NCI-H1694 treated with DMSO at 0.1 percent for 48 hours (cell line): Measurements from ENCODE around the gene UNK.
A peak's percentile ranks its signal among the peaks of the same experiment; 100 is the strongest.

ENCODE experiments used
- DNase-seq: peaks from one replicate; lab custom pipeline; 2025; lab: John Stamatoyannopoulos, UW

The UNK gene, protein sequence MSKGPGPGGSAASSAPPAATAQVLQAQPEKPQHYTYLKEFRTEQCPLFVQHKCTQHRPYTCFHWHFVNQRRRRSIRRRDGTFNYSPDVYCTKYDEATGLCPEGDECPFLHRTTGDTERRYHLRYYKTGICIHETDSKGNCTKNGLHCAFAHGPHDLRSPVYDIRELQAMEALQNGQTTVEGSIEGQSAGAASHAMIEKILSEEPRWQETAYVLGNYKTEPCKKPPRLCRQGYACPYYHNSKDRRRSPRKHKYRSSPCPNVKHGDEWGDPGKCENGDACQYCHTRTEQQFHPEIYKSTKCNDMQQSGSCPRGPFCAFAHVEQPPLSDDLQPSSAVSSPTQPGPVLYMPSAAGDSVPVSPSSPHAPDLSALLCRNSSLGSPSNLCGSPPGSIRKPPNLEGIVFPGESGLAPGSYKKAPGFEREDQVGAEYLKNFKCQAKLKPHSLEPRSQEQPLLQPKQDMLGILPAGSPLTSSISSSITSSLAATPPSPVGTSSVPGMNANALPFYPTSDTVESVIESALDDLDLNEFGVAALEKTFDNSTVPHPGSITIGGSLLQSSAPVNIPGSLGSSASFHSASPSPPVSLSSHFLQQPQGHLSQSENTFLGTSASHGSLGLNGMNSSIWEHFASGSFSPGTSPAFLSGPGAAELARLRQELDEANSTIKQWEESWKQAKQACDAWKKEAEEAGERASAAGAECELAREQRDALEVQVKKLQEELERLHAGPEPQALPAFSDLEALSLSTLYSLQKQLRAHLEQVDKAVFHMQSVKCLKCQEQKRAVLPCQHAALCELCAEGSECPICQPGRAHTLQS

DNA sequence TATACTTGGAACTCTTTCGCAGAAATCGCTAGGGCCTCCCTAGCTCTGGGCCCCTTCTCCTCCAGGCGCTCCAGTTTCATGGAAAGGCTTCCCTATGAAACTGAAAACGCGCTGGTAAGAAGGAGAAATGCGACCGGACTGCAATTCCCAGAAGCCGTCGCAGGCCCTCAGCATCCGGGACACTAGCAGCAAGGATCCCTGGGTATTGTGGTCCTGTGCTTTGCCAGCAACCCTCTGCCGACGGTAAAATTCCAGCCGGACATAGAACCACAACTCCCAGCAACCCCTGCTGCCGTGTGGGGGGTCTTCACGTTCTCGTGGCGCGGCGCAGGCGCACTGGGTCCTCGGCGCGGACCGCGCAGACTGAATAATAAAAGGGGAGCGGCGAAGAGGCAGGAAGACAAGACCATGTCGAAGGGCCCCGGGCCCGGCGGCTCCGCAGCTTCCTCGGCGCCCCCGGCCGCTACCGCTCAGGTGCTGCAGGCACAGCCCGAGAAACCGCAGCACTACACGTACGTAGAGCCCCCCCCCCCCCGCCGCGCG lies at the start of gene UNK:
UNK (plus strand) TSS at position 334 of the 543 bp plus-strand sequence; CDS start at position 409, 75 bp downstream.
- peak; percentile 98 for DNase-seq

DNA sequence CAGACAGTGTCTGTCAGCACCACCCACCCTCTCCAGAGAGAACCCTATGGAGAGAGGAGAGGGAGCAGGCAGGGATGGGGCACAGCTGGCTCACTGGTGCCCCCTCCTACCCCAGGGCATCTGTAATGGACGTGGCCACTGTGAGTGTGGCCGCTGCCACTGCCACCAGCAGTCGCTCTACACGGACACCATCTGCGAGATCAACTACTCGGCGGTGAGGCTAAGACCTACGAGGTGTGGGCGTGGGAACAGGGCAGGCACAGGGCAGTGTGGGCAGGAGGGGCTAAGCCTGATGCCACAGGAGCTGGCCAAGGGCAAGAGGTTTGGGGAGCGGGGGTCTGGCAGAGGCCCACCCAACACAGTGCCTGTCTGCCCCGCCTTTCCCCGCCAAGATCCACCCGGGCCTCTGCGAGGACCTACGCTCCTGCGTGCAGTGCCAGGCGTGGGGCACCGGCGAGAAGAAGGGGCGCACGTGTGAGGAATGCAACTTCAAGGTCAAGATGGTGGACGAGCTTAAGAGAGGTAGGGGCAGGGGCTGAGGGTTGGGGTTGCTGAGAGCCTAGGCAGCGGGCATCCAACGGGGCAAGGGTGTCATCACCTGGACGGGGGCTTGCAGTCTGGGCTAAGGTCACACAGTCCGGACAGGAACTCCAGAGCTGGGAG lies 48.3 kb upstream of the UNK start:
- no peak for DNase-seq

DNA sequence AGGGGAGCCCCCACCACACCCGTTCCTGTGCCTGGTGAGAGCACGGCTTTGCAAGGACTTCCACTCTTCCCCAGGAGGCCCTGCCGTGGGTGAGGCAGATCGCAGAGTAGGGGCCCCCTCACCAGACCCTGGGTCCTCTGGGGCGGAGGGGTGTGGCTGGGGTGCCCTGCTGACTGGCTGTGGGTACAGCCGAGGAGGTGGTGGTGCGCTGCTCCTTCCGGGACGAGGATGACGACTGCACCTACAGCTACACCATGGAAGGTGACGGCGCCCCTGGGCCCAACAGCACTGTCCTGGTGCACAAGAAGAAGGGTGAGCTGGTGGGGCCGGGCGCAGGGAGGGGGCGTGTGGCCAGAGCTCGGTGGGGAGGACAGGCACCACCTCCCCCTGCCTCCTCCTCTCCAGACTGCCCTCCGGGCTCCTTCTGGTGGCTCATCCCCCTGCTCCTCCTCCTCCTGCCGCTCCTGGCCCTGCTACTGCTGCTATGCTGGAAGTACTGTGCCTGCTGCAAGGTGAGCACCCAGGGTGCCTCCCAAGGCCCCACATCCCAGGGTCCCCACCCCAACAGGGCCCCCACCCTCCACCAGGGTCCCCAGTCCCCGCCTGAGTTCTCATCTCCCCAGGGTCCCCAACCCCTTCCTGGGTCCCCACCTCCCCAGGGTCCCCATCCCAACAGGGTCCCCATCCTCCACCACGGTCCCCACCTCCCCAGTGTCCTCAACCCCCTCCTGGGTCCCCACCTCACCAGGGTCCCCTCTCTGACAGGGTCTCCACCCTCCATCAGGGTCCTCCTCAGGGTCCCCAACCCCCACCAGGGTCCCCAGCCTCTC lies 47.3 kb upstream of the UNK start:
- DNase-seq, result no peak

DNA sequence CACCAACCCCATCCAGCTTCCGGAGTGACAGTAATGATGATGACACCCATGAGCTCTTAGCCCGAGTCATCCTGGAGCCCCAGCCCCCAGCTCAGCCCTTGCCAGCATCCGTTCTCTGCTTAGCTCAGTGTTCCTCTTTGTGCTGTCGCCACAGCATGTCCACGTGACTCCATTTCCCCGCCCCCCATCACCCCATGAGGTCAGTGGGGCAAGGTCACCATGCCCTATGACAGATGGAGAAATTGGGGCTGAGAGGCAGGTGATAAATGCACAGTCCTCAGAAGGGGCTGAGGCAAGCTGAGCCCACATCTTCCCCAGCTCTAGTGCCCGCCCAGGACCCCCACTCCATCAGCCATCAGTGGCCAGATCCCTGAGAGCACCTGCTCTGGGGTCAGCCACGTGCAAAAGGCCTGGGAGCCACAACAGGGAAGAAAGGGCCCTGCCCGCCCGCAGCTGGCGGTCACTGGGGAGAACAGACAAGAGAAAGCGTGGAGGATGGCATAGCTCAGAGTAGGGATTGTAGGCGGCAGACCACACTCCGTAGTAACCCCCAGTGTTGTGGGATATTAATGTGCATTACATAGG lies 46.3 kb upstream of the UNK start:
- no peak for DNase-seq

DNA sequence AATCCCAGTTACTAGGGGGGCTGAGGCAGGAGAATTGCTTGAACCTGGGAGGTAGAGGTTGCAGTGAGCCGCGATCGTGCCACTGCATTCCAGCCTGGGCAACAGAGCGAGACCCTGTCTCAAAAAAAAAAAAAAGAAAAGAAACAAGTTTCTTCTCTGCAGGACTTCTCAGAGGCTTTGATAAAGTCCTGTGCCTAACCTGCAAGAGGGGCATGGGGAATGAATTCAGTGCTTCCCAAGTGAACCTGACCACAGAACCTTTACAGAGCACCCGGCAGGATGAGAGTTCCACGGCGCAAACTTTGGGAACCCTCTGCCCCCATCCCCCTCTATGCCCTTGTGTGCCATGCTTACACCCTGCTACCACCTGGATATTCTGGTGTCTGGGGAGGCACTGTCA lies 45.4 kb upstream of the UNK start:
- DNase-seq, result no peak

DNA sequence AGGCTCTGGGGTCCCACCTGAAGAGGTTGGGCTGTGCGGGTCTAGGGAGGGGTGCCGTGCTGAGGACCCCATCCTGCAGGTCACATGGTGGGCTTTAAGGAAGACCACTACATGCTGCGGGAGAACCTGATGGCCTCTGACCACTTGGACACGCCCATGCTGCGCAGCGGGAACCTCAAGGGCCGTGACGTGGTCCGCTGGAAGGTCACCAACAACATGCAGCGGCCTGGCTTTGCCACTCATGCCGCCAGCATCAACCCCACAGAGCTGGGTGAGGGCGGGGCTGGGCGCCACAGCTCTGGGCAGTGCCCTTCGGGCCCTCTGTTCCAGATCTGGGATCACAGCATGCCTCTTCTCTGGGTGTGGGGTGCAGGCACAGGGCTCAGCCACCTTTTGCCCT lies 44.8 kb upstream of the UNK start:
- no peak for DNase-seq

DNA sequence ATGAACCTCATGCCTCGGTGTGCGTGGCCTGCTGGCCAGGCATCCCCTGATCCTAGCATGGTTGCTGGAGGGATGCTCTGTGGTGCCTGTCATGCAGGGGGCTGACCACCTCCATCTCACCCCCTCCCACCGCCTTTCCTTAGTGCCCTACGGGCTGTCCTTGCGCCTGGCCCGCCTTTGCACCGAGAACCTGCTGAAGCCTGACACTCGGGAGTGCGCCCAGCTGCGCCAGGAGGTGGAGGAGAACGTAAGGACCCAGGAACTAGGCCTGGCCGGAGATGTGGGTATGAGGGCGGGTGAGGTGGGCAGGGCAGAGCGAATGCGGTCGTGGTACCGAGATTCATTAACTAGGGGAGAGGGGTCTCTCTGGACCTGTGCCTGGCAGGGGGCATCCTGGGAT lies 44.4 kb upstream of the UNK start:
- DNase-seq, result no peak

DNA sequence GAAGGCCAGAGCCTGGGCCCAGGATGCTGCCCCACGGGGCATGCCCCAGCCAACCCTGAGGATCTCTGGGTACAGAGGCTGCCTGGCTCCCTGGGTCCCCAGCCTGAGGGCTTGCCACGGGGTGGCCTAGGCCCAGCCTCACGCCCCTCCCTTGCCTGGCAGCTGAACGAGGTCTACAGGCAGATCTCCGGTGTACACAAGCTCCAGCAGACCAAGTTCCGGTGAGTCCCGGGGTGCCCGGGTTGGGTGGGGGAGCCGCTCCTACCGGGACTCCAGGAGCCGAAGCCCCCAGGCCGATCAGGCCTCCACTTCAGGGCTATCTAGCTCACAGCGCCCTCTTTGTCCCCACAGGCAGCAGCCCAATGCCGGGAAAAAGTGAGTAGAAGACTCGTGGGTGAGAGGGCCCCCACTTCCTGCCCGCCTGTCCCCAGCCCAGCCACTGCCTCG lies 44.0 kb upstream of the UNK start:
- DNase-seq, result no peak

DNA sequence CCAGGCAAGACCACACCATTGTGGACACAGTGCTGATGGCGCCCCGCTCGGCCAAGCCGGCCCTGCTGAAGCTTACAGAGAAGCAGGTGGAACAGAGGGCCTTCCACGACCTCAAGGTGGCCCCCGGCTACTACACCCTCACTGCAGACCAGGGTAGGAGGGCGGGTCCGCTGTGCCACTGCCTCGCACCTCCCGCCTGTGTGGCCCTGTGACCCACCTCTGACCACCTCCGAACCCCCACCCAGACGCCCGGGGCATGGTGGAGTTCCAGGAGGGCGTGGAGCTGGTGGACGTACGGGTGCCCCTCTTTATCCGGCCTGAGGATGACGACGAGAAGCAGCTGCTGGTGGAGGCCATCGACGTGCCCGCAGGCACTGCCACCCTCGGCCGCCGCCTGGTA lies 42.3 kb upstream of the UNK start:
- no peak for DNase-seq

DNA sequence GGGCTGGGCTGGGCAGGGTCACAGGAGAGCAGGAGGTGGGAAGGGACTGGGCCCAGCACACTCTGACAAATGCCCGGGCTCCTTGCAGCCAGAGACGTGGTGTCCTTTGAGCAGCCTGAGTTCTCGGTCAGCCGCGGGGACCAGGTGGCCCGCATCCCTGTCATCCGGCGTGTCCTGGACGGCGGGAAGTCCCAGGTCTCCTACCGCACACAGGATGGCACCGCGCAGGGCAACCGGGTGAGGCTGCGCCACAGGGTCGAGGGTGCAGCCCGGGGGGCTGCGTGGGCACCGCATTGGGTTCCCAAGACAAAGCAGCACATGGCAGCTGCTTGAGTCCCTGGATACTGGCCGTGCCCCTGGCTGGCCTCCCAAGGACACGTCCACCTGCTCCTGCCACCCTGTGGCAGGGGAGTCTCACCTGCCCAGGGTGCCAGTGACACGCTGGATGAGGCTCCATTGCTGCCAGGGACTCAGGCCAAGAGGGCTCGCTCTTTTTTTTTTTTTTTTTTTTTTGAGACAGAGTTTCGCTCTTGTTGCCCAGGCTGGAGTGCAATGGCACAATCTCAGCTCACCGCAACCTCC lies 40.9 kb upstream of the UNK start:
- DNase-seq, result no peak

DNA sequence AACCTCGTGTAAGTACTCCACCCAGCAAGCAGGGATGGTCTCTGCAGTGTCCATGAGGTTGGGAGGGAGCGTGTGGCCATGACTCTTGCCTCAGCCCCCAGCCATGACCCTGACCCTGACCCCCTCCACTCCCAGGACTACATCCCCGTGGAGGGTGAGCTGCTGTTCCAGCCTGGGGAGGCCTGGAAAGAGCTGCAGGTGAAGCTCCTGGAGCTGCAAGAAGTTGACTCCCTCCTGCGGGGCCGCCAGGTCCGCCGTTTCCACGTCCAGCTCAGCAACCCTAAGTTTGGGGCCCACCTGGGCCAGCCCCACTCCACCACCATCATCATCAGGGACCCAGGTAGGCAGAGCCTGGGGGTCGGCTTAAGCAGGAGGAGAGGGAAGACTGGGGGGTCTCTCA lies 35.9 kb upstream of the UNK start:
- DNase-seq, result no peak

DNA sequence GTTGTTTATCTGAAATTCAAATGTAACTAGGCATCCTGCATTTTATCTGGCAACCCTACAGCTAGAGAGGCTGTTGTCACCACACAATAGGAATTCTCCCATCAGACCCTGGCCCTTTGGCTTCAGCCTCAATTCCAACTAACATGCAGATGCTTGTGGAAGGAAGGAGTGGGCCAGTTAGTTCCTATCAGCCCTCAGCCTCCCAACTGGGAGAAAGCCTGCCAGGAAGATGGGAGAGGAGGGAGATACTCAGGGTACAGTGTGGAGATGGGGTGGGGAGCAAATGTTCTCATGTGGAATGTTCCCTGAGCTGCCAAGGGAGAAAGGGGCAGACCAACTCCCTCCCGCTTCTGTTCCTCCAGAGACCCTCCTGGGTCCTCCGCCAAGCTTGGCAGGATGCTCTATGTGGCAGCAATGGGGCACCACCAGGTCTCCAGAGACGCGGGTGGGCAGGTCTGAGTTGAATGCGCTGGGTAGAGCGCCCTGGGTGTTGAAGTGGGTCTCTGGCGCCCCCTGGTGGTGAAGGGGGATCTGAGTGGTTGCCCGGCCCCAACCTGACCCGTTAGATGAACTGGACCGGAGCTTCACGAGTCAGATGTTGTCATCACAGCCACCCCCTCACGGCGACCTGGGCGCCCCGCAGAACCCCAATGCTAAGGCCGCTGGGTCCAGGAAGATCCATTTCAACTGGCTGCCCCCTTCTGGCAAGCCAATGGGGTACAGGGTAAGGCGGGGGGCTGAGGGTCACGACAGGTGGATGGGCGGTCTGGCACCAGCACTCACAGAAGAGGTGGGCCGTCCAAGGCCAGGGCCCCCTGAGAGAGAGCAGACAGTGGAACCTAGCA lies 34.8 kb upstream of the UNK start:
- DNase-seq, result peak; percentile 62

DNA sequence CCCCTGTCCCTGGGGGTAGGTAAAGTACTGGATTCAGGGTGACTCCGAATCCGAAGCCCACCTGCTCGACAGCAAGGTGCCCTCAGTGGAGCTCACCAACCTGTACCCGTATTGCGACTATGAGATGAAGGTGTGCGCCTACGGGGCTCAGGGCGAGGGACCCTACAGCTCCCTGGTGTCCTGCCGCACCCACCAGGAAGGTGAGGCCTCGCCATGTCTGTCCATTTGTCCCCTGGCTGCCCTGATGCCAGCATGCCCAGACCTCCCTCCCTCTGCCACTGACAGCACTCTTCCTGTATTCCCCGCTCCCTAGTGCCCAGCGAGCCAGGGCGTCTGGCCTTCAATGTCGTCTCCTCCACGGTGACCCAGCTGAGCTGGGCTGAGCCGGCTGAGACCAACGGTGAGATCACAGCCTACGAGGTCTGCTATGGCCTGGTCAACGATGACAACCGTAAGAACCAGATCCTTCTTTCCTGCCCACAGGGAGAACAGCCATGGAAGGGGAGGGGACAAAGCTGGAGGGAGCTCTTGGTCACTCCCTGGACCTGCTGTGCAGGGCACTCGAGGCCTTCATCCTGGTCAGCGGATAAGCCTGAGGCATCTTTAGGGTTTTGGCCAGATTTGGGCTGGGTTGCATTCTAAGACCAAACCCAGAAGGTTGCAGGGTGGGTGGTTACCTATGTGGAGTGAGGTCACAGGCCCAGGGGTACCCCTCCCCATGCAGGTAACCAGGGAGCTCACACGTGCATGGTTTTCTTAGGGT lies 33.8 kb upstream of the UNK start:
- DNase-seq, result no peak

DNA sequence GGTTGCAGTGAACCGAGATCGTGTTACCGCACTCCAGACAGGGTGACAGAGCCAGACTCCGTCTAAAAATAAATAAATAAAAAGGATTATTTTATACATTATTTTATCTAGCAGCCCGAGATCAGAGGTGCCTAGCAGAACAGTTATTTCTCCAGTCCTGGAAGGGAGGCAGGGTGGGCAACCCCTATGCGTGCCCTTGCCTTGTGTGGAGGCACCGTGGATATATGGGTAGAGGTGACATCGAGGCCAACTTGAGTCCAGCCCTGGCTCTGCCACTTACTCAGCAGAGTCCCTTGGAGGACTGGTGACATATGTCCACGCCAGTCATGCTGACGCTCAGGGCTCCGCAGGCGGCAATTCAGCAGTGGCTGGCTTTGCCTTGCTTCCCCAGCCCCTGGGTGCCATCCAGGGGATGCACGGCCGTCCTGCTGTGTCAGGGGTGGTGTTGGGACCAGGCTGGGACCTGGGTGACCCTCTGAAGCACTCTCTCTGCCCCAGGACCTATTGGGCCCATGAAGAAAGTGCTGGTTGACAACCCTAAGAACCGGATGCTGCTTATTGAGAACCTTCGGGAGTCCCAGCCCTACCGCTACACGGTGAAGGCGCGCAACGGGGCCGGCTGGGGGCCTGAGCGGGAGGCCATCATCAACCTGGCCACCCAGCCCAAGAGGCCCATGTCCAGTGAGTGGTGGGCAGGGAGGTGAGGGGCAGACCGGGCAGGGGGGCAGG lies 32.8 kb upstream of the UNK start:
- DNase-seq, result no peak

DNA sequence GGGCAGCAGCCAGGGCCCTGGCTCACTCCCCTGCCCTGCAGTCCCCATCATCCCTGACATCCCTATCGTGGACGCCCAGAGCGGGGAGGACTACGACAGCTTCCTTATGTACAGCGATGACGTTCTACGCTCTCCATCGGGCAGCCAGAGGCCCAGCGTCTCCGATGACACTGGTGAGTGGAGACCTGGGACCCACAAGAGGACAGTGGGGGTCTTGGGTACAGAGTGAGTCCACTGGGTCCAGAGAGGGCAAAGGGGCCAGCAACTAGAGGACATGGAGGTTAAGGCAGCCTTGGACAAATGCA lies 32.2 kb upstream of the UNK start:
- DNase-seq, result no peak

DNA sequence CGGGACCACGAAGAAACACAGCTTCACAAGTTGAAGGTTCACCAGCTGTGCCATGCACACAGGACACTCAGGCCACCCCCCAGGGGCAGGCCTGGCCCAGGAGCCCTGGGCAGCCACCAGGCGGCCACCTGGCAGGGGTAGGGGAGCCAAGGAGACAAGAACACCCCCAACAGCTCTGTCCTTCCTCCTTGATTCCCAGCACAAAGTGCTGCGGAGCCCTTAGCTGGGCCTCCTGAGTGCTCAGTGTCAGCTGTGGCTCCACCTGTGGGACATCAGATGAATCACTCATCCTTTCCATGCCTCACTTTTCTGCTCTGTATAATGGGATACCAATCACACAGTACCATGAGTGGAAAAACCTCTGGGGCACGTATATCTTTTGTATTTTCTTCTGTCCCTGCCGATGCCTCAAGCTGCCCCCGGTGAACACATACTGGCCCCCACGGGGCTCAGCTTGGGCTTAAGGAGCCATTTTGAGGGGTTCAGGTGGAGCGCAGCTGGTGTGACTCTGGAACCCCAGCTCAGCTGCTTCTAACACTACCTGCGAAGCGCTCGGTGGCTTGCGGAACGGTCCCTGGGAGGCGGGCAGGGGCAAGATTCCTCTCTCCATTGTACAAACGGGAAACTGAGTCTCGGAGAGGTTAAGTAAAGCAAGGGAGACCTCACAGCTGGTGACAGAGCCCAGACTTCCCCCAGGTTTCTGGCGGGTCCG lies 31.6 kb upstream of the UNK start:
- DNase-seq, result no peak

DNA sequence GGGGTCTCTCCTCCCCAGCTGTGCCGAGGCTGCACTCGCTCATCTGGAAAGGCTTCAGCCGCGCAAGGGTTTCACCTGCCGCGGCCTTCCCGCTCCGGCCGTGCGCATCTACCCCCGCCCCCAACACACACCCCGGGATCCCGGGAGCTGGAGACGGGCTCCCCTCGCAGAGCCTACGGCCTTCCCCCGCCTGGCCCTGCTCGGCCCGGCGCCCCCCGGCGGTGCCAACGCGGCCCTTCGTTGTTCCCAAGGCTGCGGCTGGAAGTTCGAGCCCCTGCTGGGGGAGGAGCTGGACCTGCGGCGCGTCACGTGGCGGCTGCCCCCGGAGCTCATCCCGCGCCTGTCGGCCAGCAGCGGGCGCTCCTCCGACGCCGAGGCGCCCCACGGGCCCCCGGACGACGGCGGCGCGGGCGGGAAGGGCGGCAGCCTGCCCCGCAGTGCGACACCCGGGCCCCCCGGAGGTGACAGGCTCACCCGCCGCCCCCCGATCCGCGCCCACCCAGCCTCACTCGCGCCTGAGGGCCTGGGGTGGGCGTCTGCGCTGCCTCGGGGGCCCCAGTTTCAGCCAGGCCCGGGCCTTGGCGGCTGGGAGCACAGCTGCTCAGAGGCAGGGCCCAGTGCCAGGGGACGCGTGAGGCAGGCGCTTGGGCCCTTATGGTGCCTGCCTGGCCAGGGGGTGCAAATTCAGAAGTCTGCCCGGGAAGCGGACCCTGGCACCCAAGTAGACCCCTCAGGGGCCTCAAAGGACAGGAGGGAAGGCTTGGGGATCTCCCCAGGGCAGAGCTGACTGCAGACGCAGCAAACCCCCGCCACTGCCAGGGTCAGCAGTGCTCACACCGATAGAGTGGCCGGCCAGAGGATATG lies 30.9 kb upstream of the UNK start:
- peak; percentile 59 for DNase-seq
